HG03095 (cell line): ENCODE data around the gene SDE2.
"Not testable (repeated sequence)": the region's sequence is repeated elsewhere in the genome, so short reads cannot be mapped to it uniquely, and the experiment has no call there.

Experiments used
- ATAC-seq: cut with Tn5 transposase; IDR thresholded peaks from one replicate; pipeline ENCODE4 v1.9.1; 2021; ENCODE audit warnings: moderate library complexity; ENCODE audit not compliant: unreplicated experiment

SDE2 gene

GRCh38 chr1:225979421-225979820 lies 19.7 kb downstream of the SDE2 start:
- ATAC-seq: no peak

DNA sequence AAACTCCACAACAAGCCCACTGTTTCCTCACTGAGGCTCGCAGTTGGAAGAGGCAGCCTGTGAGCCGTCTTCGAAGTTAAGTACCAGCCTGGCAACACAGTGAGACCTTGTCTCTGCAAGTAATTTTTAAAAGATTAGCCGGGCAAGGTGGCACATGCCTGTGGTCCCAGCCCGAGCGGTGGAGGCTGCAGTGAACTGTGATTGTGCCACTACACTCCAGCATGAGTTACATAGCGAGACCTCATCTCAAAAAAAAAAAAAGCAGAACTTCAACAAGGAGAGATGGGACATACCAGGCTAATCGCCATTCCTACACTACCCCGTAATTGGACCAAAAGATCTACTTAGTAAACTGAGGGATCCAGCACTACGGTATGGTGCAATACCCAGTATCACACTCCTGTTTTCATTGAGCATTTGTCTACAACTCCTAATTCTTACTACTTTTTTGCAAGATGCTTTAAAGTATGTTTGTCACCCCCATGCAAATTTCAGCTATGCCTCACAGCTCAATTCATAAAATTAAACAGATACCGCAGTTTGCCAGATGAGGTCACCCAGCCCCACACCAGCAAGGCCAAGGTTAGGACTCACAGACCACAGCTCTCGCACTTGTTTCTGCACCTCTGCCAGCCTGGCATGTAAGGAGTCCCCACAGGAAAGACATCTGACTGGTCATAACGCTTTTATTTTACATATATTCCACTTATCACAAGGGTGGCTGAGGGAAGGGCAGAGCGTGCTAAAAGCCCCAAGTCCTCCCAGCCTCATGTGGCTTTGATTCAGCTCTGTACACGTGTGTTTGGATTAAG lies 21.0 kb downstream of the SDE2 start:
- peak; percentile 74 for ATAC-seq

DNA sequence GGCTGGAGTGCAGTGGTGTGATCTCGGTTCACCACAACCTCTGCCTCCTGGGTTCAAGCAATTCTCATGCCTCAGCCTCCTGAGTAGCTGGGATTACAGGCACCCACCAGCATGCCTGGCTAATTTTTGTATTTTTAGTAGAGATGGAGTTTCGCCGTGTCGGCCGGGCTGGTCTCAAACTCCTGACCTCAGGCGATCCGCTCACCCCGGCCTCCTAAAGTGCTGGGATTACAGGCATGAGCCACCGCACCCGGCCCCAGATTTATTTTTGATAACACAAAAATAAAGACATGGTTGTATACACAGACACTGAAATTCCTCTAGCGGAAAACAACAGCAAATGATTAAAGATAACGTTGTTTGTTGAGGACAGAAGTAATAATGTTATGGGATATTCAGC lies 24.0 kb downstream of the SDE2 start:
- not testable (repeated sequence) for ATAC-seq

- no peak for ATAC-seq
Observed at GRCh38 chr1:225974454-225974853, 24.7 kb downstream of the SDE2 start.

DNA sequence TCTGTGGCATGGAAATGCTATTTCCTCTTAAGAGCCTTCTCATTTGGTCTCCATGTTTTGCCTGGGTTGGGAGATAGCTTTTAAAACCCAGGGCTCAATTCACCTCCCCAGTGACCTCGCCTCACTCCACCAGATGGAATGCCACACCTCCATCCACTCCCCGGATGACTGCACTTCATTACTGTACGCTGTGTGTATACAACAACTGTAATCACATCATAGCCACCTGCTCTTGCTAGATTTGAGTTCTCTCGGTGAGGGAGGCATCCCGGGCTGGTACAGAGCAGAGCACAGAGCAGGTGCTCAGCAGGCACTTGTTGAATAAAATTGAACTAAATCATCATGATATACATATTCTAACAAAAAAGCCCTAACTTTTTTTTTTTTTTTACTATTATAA lies 26.0 kb downstream of the SDE2 start:
- no peak for ATAC-seq

DNA sequence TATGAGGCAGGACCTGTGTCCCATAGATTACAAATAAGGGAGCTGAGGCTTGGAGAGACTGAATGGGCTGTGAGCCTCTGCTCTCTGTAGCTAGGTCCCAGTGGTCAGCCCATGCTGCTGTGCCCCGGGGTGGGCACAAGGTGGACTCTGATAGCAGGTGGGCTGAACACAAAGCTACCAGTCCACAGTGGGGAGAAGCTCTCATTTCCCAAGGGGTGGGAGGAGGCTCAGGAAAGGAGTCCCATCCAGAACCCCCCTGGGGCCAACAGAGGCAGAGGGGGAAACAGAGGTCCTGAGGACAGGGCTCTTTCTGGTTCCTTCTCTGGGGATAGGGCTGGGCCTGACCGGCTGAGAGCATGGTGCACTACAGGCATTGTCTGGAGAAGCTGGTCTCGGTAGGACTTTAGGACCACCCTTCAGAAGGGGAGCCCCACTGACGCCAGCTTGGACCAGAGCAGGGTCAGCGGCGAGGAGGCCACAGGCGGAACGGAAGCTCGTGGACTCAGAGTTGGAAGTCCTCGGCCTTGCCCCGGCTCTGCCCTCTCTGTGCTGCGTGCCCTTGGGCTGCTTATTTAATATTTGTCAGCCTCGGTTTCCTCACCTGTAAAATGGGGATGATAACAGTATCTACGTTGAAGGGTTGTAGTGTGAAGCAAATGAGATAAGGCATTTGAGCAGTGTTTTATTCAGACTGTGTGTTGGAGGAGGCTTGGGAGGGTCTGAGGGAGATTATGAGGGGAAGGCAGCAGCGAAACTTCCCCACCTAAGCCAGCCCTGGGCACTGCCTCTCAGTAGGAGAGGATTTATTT lies 26.6 kb downstream of the SDE2 start:
- ATAC-seq: no peak

- not testable (repeated sequence) for ATAC-seq
Observed at GRCh38 chr1:225970592-225971157, 28.5 kb downstream of the SDE2 start.

- ATAC-seq: not testable (repeated sequence)
Observed at GRCh38 chr1:225969751-225970150, 29.4 kb downstream of the SDE2 start.

- ATAC-seq: no peak
Observed at GRCh38 chr1:225965231-225965630, 33.9 kb downstream of the SDE2 start.

DNA sequence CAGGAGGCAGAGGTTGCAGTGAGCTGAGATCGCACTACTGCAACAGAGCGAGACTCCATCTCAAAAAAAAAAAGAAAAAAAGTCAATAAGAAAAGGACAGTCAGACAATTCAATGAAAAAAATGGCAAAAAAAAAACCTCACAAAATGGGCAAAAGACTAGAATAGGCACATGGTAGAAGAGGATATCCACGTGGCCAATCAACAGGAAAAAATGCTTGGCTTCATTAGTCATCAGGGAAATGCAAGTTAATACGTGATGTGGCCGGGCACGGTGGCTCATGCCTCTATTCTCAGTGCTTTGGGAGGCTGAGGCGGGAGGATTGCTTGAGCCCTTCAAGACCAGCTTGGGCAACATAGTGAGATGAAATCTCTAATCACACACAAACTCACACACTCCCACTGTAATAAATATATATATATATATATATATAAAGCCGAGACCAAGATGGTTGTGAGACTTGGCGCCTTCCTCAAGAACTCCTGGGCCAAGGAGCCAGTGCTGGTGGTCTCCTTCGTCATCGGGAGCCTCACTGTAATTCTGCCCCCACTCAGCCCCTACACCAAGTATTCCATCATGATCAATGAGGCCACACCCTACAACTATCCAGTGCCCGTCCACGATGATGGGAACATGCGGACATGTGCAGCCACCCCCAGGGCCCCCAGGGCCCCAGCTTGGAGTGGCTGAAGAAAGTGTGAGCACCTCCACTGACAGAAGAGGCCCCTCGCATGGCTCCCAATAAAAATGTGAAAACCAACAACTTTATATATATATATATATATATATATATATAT lies 35.2 kb downstream of the SDE2 start:
- no peak for ATAC-seq

DNA sequence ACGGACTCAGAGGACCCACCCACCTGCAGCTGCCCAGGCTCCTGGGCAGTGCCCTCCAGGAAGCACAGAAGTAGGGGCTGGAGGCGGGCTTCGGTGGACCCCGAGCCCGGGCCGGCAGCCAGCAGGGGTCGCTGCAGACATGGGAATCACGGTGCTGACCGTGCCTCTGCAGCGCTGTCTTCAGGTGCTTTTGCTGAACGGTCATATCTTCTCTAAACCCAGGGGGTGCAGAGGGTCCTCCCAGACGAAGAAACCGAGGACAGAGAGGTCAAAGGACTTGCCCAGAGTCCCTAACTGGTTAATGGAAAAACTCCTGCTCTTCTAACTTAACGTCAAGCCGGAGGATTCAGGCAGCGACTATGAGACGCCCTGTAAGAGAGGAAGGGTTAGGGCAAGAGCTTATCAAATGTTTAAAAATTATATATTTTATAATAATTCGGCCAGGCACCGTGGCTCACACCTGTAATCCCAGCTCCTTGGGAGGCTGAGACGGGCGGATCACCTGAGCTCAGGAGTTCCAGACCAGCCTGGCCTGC lies 36.6 kb downstream of the SDE2 start:
- ATAC-seq: peak; percentile 80

- no peak for ATAC-seq
Observed at GRCh38 chr1:225961659-225962439, 37.3 kb downstream of the SDE2 start.

DNA sequence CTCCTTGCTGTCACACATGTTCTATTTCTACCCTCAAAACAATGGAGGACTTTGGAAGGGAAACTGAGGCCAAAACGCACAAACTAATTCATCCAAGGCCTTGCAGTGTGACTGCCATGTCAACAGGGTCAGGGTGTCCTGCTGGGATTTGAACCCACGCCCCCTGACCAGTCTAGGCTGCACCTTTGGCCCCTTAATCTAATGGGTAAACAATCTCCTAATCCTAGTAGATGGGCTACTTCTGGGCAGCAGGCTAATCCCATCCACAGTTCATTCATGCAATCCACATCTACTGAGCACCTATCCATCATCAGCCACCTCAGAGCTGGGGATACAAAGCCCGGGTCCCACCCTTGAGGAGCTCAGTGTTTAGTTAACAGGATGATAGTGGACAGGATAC lies 41.1 kb downstream of the SDE2 start:
- no peak for ATAC-seq

GRCh38 chr1:225954753-225955152 lies 44.4 kb downstream of the SDE2 start:
- no peak for ATAC-seq

DNA sequence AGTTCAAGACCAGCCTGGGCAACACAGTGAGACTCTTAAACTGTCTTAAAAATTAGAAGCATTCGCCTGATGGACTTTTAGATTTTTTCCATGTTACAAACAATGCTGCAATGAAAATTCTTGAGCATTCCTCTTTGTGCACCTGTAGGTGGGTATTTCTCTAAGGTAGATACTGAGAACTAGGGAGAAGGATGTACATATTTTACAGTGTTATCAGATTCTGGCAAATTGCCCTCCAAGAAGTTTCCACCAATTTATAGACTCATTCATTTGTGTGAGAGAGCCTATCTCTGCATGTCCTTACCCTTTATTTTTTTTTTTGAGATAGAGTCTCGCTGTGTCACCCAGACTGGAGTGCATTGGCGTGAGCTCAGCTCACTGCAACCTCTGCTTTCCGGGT lies 45.8 kb downstream of the SDE2 start:
- no peak for ATAC-seq

- no peak for ATAC-seq
Observed at GRCh38 chr1:225950905-225951497, 48.1 kb downstream of the SDE2 start.

GRCh38 chr1:225949041-225949440 lies 50.1 kb downstream of the SDE2 start:
- ATAC-seq: no peak

GRCh38 chr1:225946803-225947202 lies 52.3 kb downstream of the SDE2 start:
- ATAC-seq: no peak

GRCh38 chr1:225946082-225946620 lies 53.0 kb downstream of the SDE2 start:
- ATAC-seq: no peak
